Testis (tissue), 3 donors: ENCODE data around the gene SLC7A9. TPM values are rescaled to one million over a fixed set of nuclear protein-coding genes. Genes with fewer than 3 reads are reported as not detected.
"Not testable (repeated sequence)": the region's sequence is repeated elsewhere in the genome, so short reads cannot be mapped to it uniquely, and the experiment has no call there.

Experiments
- DNase-seq: peaks from one replicate; pipeline ENCODE4 v3.0.0-alpha.2; 2019
- H3K27ac ChIP-seq, 2 donors: fragments of 200-600 bp; sonication (generic); one replicate each; pipeline ENCODE4 v1.5.1; 2019
- H3K27me3 ChIP-seq: fragments of 200-600 bp; sonication (generic); one replicate; pipeline ENCODE4 v1.5.1; 2019
- H3K36me3 ChIP-seq: fragments of 200-600 bp; sonication (generic); one replicate; pipeline ENCODE4 v1.5.1; 2017; ENCODE audit warnings: low read depth; ENCODE audit errors: missing control alignments
- H3K4me1 ChIP-seq: fragments of 200-600 bp; sonication (generic); one replicate; pipeline ENCODE4 v1.5.1; 2019
- H3K4me3 ChIP-seq, 2 donors: fragments of 200-600 bp; sonication (generic); one replicate each; pipeline ENCODE4 v1.5.1; 2017 to 2019
- H3K9me3 ChIP-seq: fragments of 200-600 bp; sonication (generic); one replicate; pipeline ENCODE4 v1.5.1; 2017
- POLR2A ChIP-seq: fragments of 450-650 bp; IDR thresholded peaks from one replicate; pipeline ENCODE4 v1.6.1; 2017; ENCODE audit warnings: antibody characterized with exemption, mild to moderate bottlenecking, moderate library complexity
- WGBS, 2 donors: methylation state at CpG; one replicate each; pipeline ENCODE4 v1.1.5; 2018; 5-methylcytosine and 5-hydroxymethylcytosine counted together
- intact Hi-C: fragments of 100-400 bp; cut with DNase I; formaldehyde crosslinking; loops from one replicate; pipeline ENCODE4 v1.15.1; 2023; ENCODE audit warnings: low total_unique reads
- polyA plus RNA-seq: library from polyadenylated mRNA; stranded (reverse); fragments of 350-450 nt; fragmentation: Illumina TruSeq; extraction: RNeasy Lipid Tissue Mini Kit (QIAGEN cat#74804); gene quantifications from one replicate; pipeline ENCODE4 v1.2.3, GENCODE V29; 2014; ENCODE audit warnings: low read depth, low replicate concordance; ENCODE audit not compliant: insufficient read depth
- total RNA-seq, 2 donors: library from RNA; depleted of rRNA; stranded (reverse); fragments of >200 nt; gene quantifications; one replicate each; pipeline ENCODE4 v1.2.3, GENCODE V29; 2016
- TF ChIP-seq, protein P1 (sequence below), 3 experiments: fragments of 450-650 bp in 2 of 3; fragments of 200-600 bp in 1 of 3; sonication (generic) in 1 of 3; IDR thresholded peaks; one replicate each; pipeline ENCODE4 v1.5.1; 2016 to 2019; ENCODE audit warnings: antibody characterized with exemption in 3 of 3, mild to moderate bottlenecking in 2 of 3, moderate library complexity in 1 of 3

Gene SLC7A9
- total and polyA plus RNA-seq, 3 donors from 2014 or later: 0.79 to 1.6 (median 1.2) TPM

DNA sequence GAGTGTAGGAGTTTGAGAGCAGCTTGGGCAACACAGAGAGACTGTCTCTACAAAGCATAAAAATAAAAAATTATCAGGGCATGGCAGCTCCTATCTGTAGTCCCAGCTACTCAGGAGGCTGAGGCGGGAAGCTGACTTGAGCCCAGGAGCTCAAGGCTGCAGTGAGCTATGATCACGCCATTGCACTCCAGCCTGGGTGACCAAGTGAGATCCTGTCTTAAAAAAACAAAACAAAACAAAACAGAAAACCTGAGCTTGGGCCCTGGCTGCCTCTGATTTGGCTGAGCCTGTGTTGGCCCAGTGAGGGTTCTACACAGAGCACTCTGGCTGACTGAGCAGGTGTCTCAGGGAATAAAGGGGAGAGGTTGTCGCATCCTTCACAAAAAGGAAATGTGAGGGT lies 8.0 kb downstream of the SLC7A9 start:
- Histone ChIP-seq H3K36me3 (no peaks in the 10 kb centered on the region), H3K4me1 (no peaks in the 10 kb centered on the region), H3K9me3 (no peaks in the 10 kb centered on the region), H3K4me3 (no peak overlapping the region), H3K27me3 (no peaks in the 10 kb centered on the region), H3K27ac (no peak overlapping the region)
- no peak for DNase-seq
- TF ChIP-seq, protein P1, sequence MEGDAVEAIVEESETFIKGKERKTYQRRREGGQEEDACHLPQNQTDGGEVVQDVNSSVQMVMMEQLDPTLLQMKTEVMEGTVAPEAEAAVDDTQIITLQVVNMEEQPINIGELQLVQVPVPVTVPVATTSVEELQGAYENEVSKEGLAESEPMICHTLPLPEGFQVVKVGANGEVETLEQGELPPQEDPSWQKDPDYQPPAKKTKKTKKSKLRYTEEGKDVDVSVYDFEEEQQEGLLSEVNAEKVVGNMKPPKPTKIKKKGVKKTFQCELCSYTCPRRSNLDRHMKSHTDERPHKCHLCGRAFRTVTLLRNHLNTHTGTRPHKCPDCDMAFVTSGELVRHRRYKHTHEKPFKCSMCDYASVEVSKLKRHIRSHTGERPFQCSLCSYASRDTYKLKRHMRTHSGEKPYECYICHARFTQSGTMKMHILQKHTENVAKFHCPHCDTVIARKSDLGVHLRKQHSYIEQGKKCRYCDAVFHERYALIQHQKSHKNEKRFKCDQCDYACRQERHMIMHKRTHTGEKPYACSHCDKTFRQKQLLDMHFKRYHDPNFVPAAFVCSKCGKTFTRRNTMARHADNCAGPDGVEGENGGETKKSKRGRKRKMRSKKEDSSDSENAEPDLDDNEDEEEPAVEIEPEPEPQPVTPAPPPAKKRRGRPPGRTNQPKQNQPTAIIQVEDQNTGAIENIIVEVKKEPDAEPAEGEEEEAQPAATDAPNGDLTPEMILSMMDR (IDR thresholded peaks at IDR 0.05): no peak
- TF ChIP-seq POLR2A: no peak
- intact Hi-C loops: no loop called here
- WGBS, 2 donors: 83 to 85% methylated on average over 3 of the region's 3 CpGs

- TF ChIP-seq, protein P1 (IDR thresholded peaks at IDR 0.05): no peak
- TF ChIP-seq POLR2A: no peak
- DNase-seq: no peak
- intact Hi-C loops: no loop called here
- no peak overlapping the region for H3K27ac ChIP-seq
- H3K27me3 ChIP-seq: no peaks in the 10 kb centered on the region
- 95 to 96% methylated on average over 13 to 19 of the region's 19 CpGs for WGBS, 2 donors
- no peaks in the 10 kb centered on the region for H3K36me3 ChIP-seq
- H3K9me3 ChIP-seq: no peaks in the 10 kb centered on the region
- H3K4me1 ChIP-seq: no peaks in the 10 kb centered on the region
- no peak overlapping the region for H3K4me3 ChIP-seq
Measured at GRCh38 chr19:32859591-32859990, 10.0 kb downstream of the SLC7A9 start.

DNA sequence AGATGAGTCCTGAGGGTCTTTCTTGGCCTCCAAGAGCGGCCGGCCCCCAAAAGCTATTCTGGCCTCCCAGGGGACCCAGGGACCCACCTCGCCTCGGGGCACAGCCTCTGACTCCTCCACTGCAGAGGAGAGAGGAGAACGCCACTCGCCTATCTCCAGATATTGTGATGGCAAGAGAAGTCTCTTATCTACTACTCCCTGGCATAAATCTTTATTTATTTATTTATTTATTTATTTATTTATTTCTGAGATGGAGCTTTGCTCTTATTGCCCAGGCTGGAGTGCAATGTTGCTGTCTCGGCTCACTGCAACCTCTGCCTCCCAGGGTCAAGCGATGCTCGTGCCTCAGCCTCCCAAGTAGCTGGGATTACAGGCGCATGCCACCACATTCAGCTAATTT lies 11.0 kb downstream of the SLC7A9 start:
- no peak overlapping the region for H3K4me3 ChIP-seq
- no peaks in the 10 kb centered on the region for H3K36me3 ChIP-seq
- DNase-seq: no peak
- 90 to 94% methylated on average over 10 of the region's 10 CpGs for WGBS, 2 donors
- H3K27ac ChIP-seq: no peak overlapping the region
- no peaks in the 10 kb centered on the region for H3K4me1 ChIP-seq
- no peaks in the 10 kb centered on the region for H3K9me3 ChIP-seq
- intact Hi-C loops: no loop called here
- no peaks in the 10 kb centered on the region for H3K27me3 ChIP-seq
- no peak for TF ChIP-seq POLR2A
- TF ChIP-seq, protein P1 (IDR thresholded peaks at IDR 0.05): no peak

- WGBS, 2 donors: 91 to 94% methylated on average over 12 to 13 of the region's 13 CpGs
- intact Hi-C loops: no loop called here
- Histone ChIP-seq H3K4me1 (no peaks in the 10 kb centered on the region), H3K27ac (no peak overlapping the region), H3K27me3 (no peaks in the 10 kb centered on the region), H3K4me3 (no peak overlapping the region), H3K36me3 (no peaks in the 10 kb centered on the region), H3K9me3 (no peaks in the 10 kb centered on the region)
- no peak for TF ChIP-seq POLR2A
- TF ChIP-seq, protein P1 (IDR thresholded peaks at IDR 0.05): no peak
- DNase-seq: no peak
Measured at GRCh38 chr19:32858155-32858554, 11.4 kb downstream of the SLC7A9 start.

GRCh38 chr19:32857584-32857983 lies 12.0 kb downstream of the SLC7A9 start:
- DNase-seq: no peak
- intact Hi-C loops: no loop called here
- no peaks in the 10 kb centered on the region for H3K9me3 ChIP-seq
- H3K4me1 ChIP-seq: no peaks in the 10 kb centered on the region
- no peak for TF ChIP-seq POLR2A
- TF ChIP-seq, protein P1 (IDR thresholded peaks at IDR 0.05): no peak
- H3K27me3 ChIP-seq: no peaks in the 10 kb centered on the region
- 90 to 96% methylated on average over 5 of the region's 5 CpGs for WGBS, 2 donors
- H3K27ac ChIP-seq: no peak overlapping the region
- no peak overlapping the region for H3K4me3 ChIP-seq
- no peaks in the 10 kb centered on the region for H3K36me3 ChIP-seq

DNA sequence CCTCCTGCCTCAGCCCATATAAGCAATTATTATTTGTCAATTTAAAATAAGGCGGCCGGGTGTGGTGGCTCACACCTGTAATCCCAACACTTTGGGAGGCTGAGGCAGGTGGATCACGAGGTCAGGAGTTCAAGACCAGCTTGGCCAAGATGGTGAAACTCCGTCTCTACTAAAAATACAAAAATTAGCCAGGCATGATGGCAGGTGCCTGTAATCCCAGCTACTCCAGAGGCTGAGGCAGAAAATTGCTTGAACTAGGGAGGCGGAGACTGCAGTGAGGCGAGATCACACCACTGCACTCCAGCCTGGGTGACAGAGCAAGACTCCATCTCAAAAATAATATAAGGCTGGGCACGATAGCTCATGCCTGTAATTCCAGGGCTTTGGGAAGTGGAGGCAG lies 12.7 kb downstream of the SLC7A9 start:
- H3K4me3 ChIP-seq, intact Hi-C loops: not testable (repeated sequence)
- 96 to 97% methylated on average over 7 of the region's 7 CpGs for WGBS, 2 donors

More for the DNA sequence above, 12.7 kb downstream of the SLC7A9 start:
- H3K27ac ChIP-seq, DNase-seq, H3K4me1 ChIP-seq, H3K36me3 ChIP-seq, H3K27me3 ChIP-seq, H3K9me3 ChIP-seq: not testable (repeated sequence)
